Measurements from ENCODE around the gene TIMP3. TPM values are rescaled to one million over a fixed set of nuclear protein-coding genes. Genes with fewer than 3 reads are reported as not detected.

Gene TIMP3
- total RNA-seq, 1 experiment from 2014 or later: 0.87 TPM

GRCh38 chr22:32882360-32882755, 80.9 kb downstream of the TIMP3 start:
- Histone ChIP-seq H3K9ac (ENCODE audit: extremely low read depth, insufficient read length, low read length) (no peak overlapping the region), H3K79me2 (ENCODE audit: insufficient read depth, low read length) (no peaks in the 10 kb centered on the region), H3K23me2 (ENCODE audit: insufficient read length, low read depth, low read length, poor library complexity, severe bottlenecking) (no peaks in the 10 kb centered on the region), H3K23ac (ENCODE audit: insufficient read length, low read depth, low read length) (no peak overlapping the region), H3K14ac (ENCODE audit: insufficient read depth, low read length) (no peak overlapping the region), H3T11ph (ENCODE audit: low read length) (no peak overlapping the region), H3K56ac (ENCODE audit: insufficient read length, low read depth, low read length) (no peak overlapping the region), H3K4me2 (ENCODE audit: insufficient read depth, insufficient read length, low read length) (no peak overlapping the region), H2AFZ (ENCODE audit: low read length) (no peak overlapping the region), H3K79me1 (ENCODE audit: insufficient read depth, low read depth, low read length, poor library complexity, severe bottlenecking) (no peaks in the 10 kb centered on the region), H3K4ac (ENCODE audit: low read depth, low read length) (no peak overlapping the region), H4K91ac (ENCODE audit: insufficient read length, low read depth, low read length) (no peak overlapping the region), H4K20me1 (ENCODE audit: control insufficient read depth, insufficient read depth, insufficient read length) (no peaks in the 10 kb centered on the region), H2BK12ac (ENCODE audit: insufficient read length, low read depth, low read length) (no peak overlapping the region), H4K8ac (replicated peaks; ENCODE audit: insufficient read length, low read depth, low read length) (no peak overlapping the region), H4K5ac (ENCODE audit: insufficient read length, low read depth, low read length) (no peak overlapping the region), H3K27ac (ENCODE audit: insufficient read length, low read depth, low read length) (no peak overlapping the region), H2BK5ac (ENCODE audit: insufficient read length, low read length) (no peak overlapping the region), H3K4me1 (ENCODE audit: insufficient read depth, low read length) (no peaks in the 10 kb centered on the region), H2BK120ac (ENCODE audit: low read depth, low read length, poor library complexity, severe bottlenecking) (no peak overlapping the region), H3K18ac (ENCODE audit: insufficient read length, low read depth, low read length) (no peak overlapping the region), H2BK20ac (ENCODE audit: low read depth, low read length, poor library complexity, severe bottlenecking) (no peak overlapping the region), H3K27me3 (ENCODE audit: insufficient read depth, low read length) (no peaks in the 10 kb centered on the region), H2BK15ac (ENCODE audit: low read depth, low read length) (no peak overlapping the region), H2AK5ac (ENCODE audit: insufficient read length, low read length) (no peak overlapping the region), H3K9me3 (ENCODE audit: control insufficient read depth, low read depth, low read length) (no peaks in the 10 kb centered on the region)
- H3K36me3 Mint-ChIP-seq (ENCODE audit: insufficient read depth in 1 of 3, low read depth in 3 of 3): peaks cover 0 to 13% (median 8%) of the 10 kb centered on the region in 3 experiments; a peak in 4 of 7 replicates
- H3K9me3 Mint-ChIP-seq: no peaks in the 10 kb centered on the region
- no CpG with 5 or more reads among the region's 4 CpGs for WGBS (ENCODE audit: extremely low coverage, insufficient read length, low lambda C conversion rate)
- DNase-seq: no peak
- TF ChIP-seq CTCF (conservative IDR thresholded peaks at IDR 0.05): no peak
- no peak overlapping the region for H3K4me3 Mint-ChIP-seq
- no peaks in the 10 kb centered on the region for H3K27me3 Mint-ChIP-seq (ENCODE audit: low read depth)
- H3K27ac Mint-ChIP-seq: no peak overlapping the region
- H3K4me1 Mint-ChIP-seq: peaks cover 2 to 11% of the 10 kb centered on the region in 2 experiments; a peak in 3 of 4 replicates
